GM18520 (cell line): ENCODE results near the gene IL10RA.
"Not testable (repeated sequence)": the region's sequence is repeated elsewhere in the genome, so short reads cannot be mapped to it uniquely, and the experiment has no call there.

Experiments used
- ATAC-seq: cut with Tn5 transposase; IDR thresholded peaks from one replicate; pipeline ENCODE4 v1.9.1; 2021; ENCODE audit not compliant: unreplicated experiment

IL10RA gene

GRCh38 chr11:118005224-118006152, 19.3 kb downstream of the IL10RA start:
- no peak for ATAC-seq

GRCh38 chr11:118006153-118006534, 19.9 kb downstream of the IL10RA start:
- no peak for ATAC-seq

- ATAC-seq: no peak
These were observed 20.8 kb downstream of the IL10RA start for GRCh38 chr11:118007040-118007439.

- ATAC-seq: not testable (repeated sequence)
These were observed 21.5 kb downstream of the IL10RA start for GRCh38 chr11:118007563-118008270.

GRCh38 chr11:118008271-118008911, 22.2 kb downstream of the IL10RA start:
- no peak for ATAC-seq

- no peak for ATAC-seq
These were observed 23.9 kb downstream of the IL10RA start for GRCh38 chr11:118009864-118010737.

- peak; percentile 66 for ATAC-seq
These were observed 24.7 kb downstream of the IL10RA start for GRCh38 chr11:118010738-118011461.

GRCh38 chr11:118012083-118012669, 26.0 kb downstream of the IL10RA start:
- no peak for ATAC-seq

- ATAC-seq: no peak
These were observed 27.8 kb downstream of the IL10RA start for GRCh38 chr11:118014022-118014421.

- ATAC-seq: no peak
These were observed 29.2 kb downstream of the IL10RA start for GRCh38 chr11:118015385-118015841.

GRCh38 chr11:118016104-118016503, 29.9 kb downstream of the IL10RA start:
- ATAC-seq: no peak

- ATAC-seq: no peak
These were observed 30.9 kb downstream of the IL10RA start for GRCh38 chr11:118017111-118017510.

- ATAC-seq: no peak
These were observed 31.6 kb downstream of the IL10RA start for GRCh38 chr11:118017631-118018315.

GRCh38 chr11:118018401-118018800, 32.2 kb downstream of the IL10RA start:
- no peak for ATAC-seq

GRCh38 chr11:118021146-118021545, 35.0 kb downstream of the IL10RA start:
- ATAC-seq: no peak

GRCh38 chr11:118027694-118028093, 41.5 kb downstream of the IL10RA start:
- no peak for ATAC-seq

GRCh38 chr11:118028626-118029025, 42.4 kb downstream of the IL10RA start:
- ATAC-seq: no peak

GRCh38 chr11:118033443-118033842, 47.2 kb downstream of the IL10RA start:
- no peak for ATAC-seq

GRCh38 chr11:118042141-118042540, 55.9 kb downstream of the IL10RA start:
- ATAC-seq: no peak
